Renal pelvis (tissue), 4 donors: ENCODE measurements around the gene SLC2A4RG. TPM values are rescaled to one million over a fixed set of nuclear protein-coding genes. Genes with fewer than 3 reads are reported as not detected.

ENCODE experiments used
- DNase-seq: peaks from one replicate; pipeline ENCODE4 v3.0.0-alpha.2; 2013
- polyA plus RNA-seq, 3 donors: library from polyadenylated mRNA; unstranded; fragments of 120-200 nt; gene quantifications; one replicate each; pipeline ENCODE4 v1.2.1, GENCODE V29; 2013; ENCODE audit not compliant: insufficient read length in 3 of 3

Gene SLC2A4RG
- polyA plus RNA-seq, 3 donors: 107 to 147 (median 140) TPM

- no peak for DNase-seq
Observed at GRCh38 chr20:63737945-63738686, 1.5 kb upstream of the SLC2A4RG start.

- peak; percentile 57 for DNase-seq
Observed at GRCh38 chr20:63738687-63739129, 868 bp upstream of the SLC2A4RG start.

GRCh38 chr20:63740070-63740626, 572 bp downstream of the SLC2A4RG start:
- DNase-seq: peak; percentile 46

- peak; percentile 84 for DNase-seq
Observed at GRCh38 chr20:63740627-63741353, 1.2 kb downstream of the SLC2A4RG start.

- no peak for DNase-seq
Observed at GRCh38 chr20:63741354-63741675, 1.7 kb downstream of the SLC2A4RG start.

- no peak for DNase-seq
Observed at GRCh38 chr20:63741676-63742380, 2.3 kb downstream of the SLC2A4RG start.

- no peak for DNase-seq
Observed at GRCh38 chr20:63742381-63743024, 2.9 kb downstream of the SLC2A4RG start.

GRCh38 chr20:63743210-63743970, 3.8 kb downstream of the SLC2A4RG start:
- no peak for DNase-seq

- no peak for DNase-seq
Observed at GRCh38 chr20:63744158-63744557, 4.6 kb downstream of the SLC2A4RG start.

GRCh38 chr20:63744574-63745423, 5.2 kb downstream of the SLC2A4RG start:
- DNase-seq: no peak

- DNase-seq: no peak
Observed at GRCh38 chr20:63745424-63745805, 5.8 kb downstream of the SLC2A4RG start.

GRCh38 chr20:63745961-63746731, 6.6 kb downstream of the SLC2A4RG start:
- no peak for DNase-seq

- no peak for DNase-seq
Observed at GRCh38 chr20:63746751-63747315, 7.3 kb downstream of the SLC2A4RG start.

GRCh38 chr20:63747622-63748069, 8.1 kb downstream of the SLC2A4RG start:
- DNase-seq: no peak

GRCh38 chr20:63748070-63748933, 8.7 kb downstream of the SLC2A4RG start:
- no peak for DNase-seq

- no peak for DNase-seq
Observed at GRCh38 chr20:63748934-63749270, 9.3 kb downstream of the SLC2A4RG start.

GRCh38 chr20:63749597-63750508, 10.3 kb downstream of the SLC2A4RG start:
- no peak for DNase-seq
